Measurements from ENCODE around the gene SENP5.

GRCh38 chr3:196965804-196966173 lies 98.1 kb downstream of the SENP5 start:
- TF ChIP-seq CTCF (IDR thresholded peaks at IDR 0.05) (no peak), POLR2A (IDR thresholded peaks at IDR 0.05) (no peak)

All from right lobe of liver (tissue), 4 donors.